RKO (cell line): ENCODE results near the gene UNKL.

Experiments
- DNase-seq: peaks from one replicate; pipeline ENCODE4 v3.0.0-alpha.2; 2016; ENCODE audit warnings: low spot score

UNKL gene

GRCh38 chr16:1401061-1401757 lies 13.3 kb downstream of the UNKL start:
- no peak for DNase-seq

DNA sequence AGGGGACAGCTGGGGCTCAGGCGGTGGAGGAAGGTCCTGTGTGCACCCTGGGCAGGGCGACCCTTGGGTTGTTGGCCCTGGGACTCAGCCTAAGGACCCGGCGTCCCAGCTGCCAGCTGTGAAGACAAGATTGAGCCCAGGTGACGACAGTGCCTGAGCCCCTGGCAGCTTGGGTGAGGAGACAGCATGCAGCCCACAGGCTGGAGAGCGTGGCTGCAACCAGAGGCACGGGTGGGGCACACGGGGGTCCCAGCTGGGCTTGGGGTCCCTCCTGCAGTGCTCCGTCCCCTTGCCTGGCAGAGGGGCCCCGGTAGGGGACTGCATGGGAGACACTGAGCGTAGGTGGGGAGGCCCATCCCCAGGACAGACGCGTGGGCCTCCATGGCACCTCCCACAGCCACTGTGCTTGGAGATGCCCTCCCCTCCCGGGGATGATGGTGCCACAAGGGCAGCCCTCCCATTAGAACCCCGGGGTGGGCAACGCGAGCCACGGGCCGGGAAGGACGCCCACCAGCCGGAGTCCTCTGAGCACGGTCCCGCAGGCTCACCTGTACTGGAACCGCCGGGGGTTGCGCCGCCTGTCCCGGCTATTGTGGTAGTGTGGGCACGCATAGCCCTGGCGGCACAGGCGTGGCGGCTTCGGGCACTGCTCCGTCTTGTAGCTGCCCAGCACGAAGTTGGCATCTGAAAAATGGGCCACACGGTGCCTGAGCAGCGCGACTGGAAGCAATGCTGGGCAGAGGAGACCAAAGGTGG lies 15.5 kb downstream of the UNKL start:
- no peak for DNase-seq

DNA sequence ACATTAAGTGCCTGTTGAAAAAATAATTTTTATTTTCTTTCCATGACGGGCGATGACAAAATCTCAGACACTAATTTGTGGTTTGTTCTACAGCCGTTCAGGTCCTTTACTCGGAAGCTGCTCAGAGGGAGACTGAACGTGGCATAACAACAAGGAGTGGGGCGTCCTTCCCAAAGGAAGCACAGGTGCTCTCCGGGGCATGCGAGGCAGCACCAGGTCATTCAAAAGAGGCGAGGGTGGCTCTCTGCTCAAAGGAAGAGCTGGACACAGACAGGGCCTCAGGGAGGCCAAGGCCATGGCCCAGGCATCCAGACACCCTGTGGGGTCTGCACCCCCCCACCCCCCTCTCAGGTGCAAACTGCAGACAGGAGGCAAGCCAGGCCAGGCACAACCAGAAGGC lies 16.2 kb downstream of the UNKL start:
- DNase-seq, result no peak

GRCh38 chr16:1397779-1398178 lies 16.7 kb downstream of the UNKL start:
- no peak for DNase-seq

DNA sequence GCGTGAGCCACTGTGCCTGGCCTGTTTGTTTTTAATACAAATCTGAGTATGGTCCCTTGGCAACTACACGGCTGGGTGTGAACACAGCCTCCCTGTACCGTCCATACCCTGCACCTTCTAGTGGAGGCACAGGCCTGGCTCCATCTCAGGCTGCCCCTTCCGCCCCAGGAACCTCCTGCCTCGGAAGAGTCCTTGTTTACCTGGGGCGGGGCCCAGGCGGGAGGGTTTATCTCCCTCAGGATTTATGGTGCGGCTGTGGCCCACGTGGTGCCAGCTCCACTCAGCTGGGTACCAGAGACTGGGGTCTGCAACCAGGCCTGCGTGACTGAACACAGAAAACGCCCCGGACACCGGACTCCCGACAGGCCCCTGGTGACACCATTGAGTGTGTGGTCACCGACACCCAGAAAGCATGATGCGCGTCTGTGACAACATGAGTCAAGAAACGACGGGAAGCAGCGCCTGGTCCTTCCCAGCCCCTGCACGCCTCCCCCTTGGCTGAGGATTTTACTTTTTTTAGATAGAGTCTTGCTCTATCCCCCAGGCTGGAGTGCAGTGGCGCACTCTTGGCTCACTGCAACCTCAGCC lies 19.0 kb downstream of the UNKL start:
- DNase-seq, result no peak

DNA sequence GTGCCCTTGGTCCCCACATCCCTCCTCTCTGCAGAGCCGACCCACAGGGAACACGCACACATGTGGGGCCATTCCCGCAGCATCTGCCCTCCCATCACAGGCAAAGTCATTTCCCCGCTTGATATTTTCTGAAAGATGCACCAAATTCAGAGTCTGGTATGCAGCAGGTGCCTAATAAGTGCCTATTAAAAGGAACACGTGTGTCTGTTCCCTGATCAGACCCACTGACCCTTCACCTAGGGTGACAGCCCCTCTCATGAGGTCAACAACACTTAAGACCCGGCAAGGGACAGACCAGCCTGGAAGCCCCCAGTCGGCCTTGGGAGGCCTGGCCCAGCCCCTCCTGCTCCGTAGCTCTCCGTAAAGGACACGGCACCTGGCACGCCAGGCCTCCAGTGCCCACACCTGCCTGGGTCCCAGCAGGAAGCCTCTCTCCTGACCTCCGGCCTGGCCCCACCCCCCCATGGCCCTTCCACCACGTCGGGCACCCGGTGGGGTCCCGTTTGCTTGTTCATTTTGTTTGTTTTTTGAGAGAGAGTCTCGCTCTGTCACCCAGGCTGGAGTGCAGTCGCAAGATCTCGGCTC lies 20.0 kb downstream of the UNKL start:
- no peak for DNase-seq

DNA sequence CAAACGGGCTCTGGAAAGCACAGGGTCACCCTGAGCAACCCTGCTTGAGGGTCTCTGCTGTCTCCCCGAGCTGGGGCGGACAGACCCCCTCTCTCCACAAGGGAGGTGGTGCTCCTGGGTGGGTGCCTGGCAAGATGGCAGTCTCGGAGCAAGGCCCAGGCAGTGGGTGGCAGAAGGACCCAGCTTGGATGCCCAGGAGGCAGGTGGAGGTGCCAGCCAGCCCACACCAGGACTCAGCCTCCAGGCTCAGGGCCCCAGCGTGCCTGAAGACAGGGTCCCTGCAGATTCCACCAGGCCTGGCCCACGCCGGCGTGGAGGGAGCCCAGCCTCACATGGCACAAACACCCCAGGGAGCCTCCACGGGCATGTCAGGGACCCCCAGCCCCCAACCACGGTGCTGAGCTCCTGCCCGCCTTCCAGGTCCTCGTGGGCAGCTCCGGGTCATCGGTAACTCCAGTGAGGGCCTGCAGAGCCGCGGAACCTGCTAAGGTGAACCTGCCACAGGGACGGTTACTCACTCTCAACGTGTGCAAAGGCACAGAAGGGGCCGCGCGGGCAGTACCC lies 20.8 kb downstream of the UNKL start:
- no peak for DNase-seq

DNA sequence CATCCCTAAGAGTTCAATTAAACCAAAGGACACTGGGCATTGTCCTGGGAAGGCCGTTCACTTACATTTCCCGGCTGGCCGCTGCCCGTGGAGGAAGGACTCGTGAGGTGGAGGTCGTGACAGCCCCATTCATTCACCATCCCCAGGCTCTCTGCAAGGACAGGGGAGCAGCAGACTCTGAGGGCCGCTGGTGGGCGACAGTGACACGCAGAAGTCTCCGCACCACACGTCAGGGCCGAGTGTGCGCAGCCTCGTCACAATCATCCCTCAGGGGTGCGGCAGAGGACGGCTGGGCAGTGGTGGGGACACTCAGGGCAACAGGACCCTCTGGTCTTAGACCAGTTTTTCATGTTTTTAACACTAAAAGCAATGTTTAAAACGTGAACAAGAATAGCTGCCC lies 21.7 kb downstream of the UNKL start:
- DNase-seq, result no peak

DNA sequence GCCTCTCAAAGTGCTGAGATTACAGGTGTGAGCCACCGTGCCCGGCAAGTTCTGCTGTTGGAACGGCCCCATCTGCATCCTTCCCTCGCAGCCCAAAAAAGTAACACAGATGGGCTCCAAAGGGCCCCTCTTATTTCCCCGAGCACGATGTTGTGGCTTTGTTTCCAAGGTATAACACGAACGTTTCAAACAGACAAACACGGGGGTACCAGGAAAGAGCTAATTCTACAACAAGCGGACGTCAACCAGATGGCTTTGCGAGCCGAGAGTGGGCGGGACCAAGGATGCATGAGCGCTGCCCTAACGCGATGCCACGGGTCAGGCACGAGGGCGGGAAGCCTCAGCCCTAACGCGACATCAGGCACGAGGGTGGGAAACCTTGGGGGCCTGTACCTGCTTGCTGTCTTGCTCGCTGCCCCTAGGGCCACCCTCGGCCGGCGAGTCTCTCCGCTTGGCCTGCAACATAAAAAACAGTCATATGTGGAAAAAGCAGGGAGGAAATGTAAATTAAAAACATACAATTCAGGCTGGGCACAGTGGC lies 24.2 kb downstream of the UNKL start:
- DNase-seq, result no peak

GRCh38 chr16:1389762-1390161 lies 24.7 kb downstream of the UNKL start:
- DNase-seq, result no peak

DNA sequence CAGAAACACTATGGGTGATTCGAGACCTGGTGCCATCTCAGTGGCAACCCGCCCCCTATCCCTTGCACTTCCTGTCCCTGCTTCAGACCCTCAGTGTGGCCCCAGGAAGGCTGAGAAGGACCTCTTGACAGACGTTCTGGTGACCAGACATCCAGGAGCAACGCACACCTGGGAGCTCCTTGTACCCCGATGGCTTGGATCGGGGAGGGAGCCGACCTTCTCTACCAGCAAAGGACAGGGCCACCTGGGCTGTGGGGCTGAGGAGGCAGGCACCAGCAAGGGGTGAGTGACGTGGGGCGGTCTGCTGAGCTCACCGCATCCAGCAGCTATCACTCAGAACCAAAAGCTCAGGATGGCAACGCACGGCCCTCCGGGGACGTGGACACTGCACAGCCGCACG lies 27.2 kb downstream of the UNKL start:
- no peak for DNase-seq

DNA sequence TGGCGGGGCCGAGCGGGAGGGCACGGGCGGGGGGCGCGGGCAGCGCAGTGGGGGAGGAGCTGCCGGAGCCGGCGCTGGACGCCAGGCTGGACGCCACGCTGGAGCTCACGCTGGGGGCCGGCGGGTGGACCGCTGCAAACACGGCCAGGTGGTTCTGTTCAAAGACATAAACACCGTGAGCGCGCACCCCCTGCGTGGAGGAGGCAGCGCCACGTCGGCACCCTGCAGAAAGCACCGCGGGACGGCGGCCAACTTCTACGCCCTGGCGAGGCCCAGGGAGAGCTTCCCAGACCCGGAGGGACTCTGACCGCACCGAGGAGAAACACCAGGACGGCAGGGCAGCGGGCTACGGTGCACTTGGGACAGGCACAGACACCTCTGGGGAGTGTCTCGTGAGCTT lies 29.3 kb downstream of the UNKL start:
- no peak for DNase-seq

DNA sequence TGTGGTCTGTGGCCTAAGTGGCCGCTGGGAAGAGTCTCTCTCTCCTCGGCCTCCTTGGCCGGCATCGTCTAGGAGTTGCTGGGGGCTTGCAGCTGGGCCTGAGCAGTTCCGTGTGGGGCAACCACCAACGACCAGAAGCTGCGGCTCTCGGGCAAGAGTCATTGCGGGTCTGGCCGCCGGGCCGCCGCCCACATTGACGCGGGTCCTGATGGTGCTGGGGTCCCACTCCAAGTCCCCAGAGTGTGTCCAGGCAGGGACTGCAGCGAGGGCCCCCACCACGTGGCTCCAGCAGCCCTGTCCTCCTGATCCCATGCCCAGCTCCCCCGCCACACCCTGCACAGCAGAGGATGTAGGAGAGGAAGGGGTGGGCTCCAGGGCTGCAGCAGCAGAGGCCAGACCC lies 30.9 kb downstream of the UNKL start:
- no peak for DNase-seq

DNA sequence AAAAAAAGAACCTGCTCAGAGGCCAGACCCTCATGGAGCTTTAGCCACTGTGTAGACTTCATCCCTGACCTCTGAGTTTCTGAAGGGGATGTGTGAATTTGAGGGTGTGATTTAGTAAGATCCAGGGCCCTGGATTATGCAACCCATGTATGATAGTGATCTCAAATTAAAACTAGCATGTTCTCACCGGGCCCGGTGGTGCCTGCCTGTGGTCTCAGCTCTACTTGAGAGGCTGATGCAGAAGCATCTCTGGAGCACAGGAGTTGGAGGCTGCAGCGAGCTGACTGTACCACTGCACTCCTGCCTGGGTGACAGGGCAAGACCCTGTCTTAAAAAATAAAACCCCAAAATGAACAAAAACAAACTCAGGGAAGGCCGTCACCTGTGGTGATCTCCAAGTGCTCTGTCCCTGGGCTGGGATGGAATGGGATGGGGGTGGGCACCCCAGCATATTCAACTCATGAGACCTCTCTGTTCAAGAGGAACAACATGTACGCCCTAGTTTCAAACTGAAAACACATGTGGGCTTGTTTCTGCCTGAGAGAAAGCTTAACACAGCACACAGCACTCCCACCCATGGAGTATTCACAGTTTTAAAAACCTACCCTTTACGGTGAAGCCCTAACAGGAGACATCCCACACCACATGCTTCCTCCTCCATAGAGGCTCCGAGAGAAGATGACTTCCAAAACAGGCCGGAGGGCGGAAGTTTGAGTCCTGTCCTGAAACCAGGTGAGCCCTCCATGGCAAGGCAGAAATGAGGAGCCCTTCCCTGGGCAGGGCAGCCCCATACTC lies 32.7 kb downstream of the UNKL start:
- no peak for DNase-seq

DNA sequence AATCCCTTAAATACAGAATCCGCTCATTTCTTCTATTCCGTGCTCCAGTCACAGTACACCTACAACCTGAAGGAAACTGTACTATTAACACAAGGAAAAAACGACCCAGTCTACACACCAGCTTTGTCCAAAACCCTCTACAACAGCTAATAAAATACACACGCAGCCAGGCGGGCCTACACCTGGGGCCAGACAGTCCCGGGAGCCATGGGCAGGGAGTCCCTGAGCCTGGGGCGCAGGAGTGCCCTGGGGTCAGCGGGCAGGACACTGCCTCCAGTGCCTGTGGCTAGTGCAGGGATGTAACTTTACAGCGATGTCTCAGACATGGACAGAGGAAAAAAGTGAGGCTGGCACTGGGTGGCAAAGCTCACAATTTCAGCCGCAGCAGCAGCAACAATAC lies 34.3 kb downstream of the UNKL start:
- DNase-seq, result no peak

- peak; percentile 65 for DNase-seq
These were observed 35.0 kb downstream of the UNKL start for GRCh38 chr16:1379304-1380076.

DNA sequence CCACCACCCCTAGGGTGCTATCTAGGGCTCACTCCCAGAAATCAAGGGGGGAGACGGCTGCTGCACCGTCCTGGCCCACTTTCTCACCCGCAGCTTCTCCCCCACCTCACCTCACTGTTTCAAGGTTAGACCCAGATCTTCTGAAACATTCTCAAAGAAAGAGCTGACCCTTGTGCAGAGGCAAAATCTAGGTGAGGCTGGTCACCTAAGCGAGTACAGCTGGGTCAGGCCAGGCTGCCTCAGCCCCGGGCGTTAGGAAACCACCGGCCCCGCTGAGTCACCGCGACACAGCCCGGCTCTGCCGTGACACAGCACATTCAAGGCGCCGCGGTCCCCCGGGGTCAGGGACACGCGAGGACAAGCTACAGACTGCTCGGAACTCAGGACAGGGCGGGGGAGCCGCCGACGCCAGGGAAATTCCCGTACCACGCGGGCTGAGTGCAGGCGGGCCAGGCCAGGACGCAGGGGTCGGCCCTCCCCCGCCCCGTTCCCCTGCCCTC lies 35.6 kb downstream of the UNKL start:
- DNase-seq, result peak; percentile 79

DNA sequence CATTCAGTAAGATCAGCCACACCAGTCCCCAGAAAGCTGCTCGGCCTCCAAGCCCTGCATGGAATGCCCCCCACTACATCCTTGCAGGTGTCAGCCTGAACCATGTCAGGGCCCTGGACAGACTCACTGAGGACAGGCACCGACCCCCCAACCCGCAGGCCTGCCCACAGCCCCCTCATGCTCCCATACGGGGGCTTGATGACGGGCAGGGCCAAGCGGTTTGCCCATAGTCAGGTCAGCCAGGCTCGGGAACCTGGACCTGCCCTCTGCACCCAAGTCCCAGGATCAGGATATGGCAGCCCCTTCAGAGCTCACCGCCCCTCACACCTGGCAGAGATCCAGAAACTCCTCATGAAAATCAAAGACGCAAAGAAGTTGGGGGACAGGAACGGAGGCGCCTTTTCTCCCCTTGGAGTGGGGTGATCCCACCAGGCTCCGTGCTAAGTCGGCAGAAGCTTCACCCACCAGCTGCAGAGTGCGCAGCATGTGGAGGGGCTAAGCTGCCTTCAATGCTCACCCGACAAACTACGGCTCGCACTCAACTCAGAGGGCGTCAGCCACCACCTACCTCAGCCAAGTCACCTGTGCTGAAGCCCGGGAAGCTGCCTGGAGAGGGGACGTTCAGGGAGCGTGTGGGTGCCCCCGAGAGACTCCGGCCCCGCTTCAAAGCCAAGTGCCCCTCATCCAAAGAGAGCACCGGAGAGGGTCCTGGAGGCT lies 36.3 kb downstream of the UNKL start:
- no peak for DNase-seq

- DNase-seq, result no peak
These were observed 37.0 kb downstream of the UNKL start for GRCh38 chr16:1377406-1378010.
